Testis (tissue), 2 donors: Measurements from ENCODE around the gene NRF1.

Experiments used
- CTCF ChIP-seq, 3 experiments: fragments of 450-650 bp in 2 of 3; fragments of 200-600 bp in 1 of 3; sonication (generic) in 1 of 3; IDR thresholded peaks; one replicate each; pipeline ENCODE4 v1.5.1; 2016 to 2019; ENCODE audit warnings: antibody characterized with exemption in 3 of 3, mild to moderate bottlenecking in 2 of 3, moderate library complexity in 1 of 3
- POLR2A ChIP-seq: fragments of 450-650 bp; IDR thresholded peaks from one replicate; pipeline ENCODE4 v1.6.1; 2017; ENCODE audit warnings: antibody characterized with exemption, mild to moderate bottlenecking, moderate library complexity

- TF ChIP-seq POLR2A (no peak), CTCF (IDR thresholded peaks at IDR 0.05) (no peak)
Observed at GRCh38 chr7:129626896-129627295, 15.4 kb downstream of the NRF1 start.
